Measurements from ENCODE around the gene SETX.

GRCh38 chr9:132230605-132231004 lies 124.2 kb downstream of the SETX start:
- TF ChIP-seq TBL1XR1 (IDR thresholded peaks at IDR 0.05; ENCODE audit: low read depth, low read length) (no peak), POLR2AphosphoS5 (IDR thresholded peaks at IDR 0.05; ENCODE audit: low read length) (no peak), CTCF (IDR thresholded peaks at IDR 0.05 in 2 of 3, conservative IDR thresholded peaks at IDR 0.05 in 1 of 3; ENCODE audit: control insufficient read depth in 2 of 3, extremely low read depth in 1 of 3, insufficient read depth in 1 of 3, low read depth in 3 of 3, low read length in 3 of 3) (no peak), POLR2A (IDR thresholded peaks at IDR 0.05; ENCODE audit: low read depth, low read length) (no peak), RBBP5 (conservative IDR thresholded peaks at IDR 0.05) (no peak), NBN (IDR thresholded peaks at IDR 0.05) (no peak), BHLHE40 (IDR thresholded peaks at IDR 0.05; ENCODE audit: borderline replicate concordance in 1 of 2, low read depth in 2 of 2, low read length in 1 of 2) (no peak), STAT1 (conservative IDR thresholded peaks at IDR 0.05) (no peak), ASH2L (IDR thresholded peaks at IDR 0.05; ENCODE audit: borderline replicate concordance, low read depth) (no peak), JUNB (IDR thresholded peaks at IDR 0.05) (no peak), TAF1 (IDR thresholded peaks at IDR 0.05; ENCODE audit: borderline replicate concordance, low read depth, low read length) (no peak)
- TF ChIP-seq, protein P1, sequence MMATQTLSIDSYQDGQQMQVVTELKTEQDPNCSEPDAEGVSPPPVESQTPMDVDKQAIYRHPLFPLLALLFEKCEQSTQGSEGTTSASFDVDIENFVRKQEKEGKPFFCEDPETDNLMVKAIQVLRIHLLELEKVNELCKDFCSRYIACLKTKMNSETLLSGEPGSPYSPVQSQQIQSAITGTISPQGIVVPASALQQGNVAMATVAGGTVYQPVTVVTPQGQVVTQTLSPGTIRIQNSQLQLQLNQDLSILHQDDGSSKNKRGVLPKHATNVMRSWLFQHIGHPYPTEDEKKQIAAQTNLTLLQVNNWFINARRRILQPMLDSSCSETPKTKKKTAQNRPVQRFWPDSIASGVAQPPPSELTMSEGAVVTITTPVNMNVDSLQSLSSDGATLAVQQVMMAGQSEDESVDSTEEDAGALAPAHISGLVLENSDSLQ (IDR thresholded peaks at IDR 0.05) = no peak
- TF ChIP-seq, protein P2, sequence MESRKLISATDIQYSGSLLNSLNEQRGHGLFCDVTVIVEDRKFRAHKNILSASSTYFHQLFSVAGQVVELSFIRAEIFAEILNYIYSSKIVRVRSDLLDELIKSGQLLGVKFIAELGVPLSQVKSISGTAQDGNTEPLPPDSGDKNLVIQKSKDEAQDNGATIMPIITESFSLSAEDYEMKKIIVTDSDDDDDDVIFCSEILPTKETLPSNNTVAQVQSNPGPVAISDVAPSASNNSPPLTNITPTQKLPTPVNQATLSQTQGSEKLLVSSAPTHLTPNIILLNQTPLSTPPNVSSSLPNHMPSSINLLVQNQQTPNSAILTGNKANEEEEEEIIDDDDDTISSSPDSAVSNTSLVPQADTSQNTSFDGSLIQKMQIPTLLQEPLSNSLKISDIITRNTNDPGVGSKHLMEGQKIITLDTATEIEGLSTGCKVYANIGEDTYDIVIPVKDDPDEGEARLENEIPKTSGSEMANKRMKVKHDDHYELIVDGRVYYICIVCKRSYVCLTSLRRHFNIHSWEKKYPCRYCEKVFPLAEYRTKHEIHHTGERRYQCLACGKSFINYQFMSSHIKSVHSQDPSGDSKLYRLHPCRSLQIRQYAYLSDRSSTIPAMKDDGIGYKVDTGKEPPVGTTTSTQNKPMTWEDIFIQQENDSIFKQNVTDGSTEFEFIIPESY (IDR thresholded peaks at IDR 0.05) = no peak
- TF ChIP-seq, protein P3, sequence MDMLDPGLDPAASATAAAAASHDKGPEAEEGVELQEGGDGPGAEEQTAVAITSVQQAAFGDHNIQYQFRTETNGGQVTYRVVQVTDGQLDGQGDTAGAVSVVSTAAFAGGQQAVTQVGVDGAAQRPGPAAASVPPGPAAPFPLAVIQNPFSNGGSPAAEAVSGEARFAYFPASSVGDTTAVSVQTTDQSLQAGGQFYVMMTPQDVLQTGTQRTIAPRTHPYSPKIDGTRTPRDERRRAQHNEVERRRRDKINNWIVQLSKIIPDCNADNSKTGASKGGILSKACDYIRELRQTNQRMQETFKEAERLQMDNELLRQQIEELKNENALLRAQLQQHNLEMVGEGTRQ (IDR thresholded peaks at IDR 0.05; ENCODE audit: borderline replicate concordance, low read depth, low read length) = no peak

Data from GM12878 (cell line).